CD14-positive monocyte (primary cell): ENCODE results near the gene KRTCAP3. TPM values are rescaled to one million over a fixed set of nuclear protein-coding genes. Genes with fewer than 3 reads are reported as not detected.

ENCODE experiments used
- DNase-seq, 3 donors: peaks; one replicate each; pipeline ENCODE4 v3.0.0-alpha.2; 2011 to 2022
- H2AFZ ChIP-seq: 2 replicates; pipeline ENCODE4 v1.6.0; 2012; ENCODE audit warnings: mild to moderate bottlenecking, low read depth, low read length, inconsistent platforms; ENCODE audit not compliant: insufficient read depth, poor library complexity, severe bottlenecking
- H3K27ac ChIP-seq, 2 donors: 1 replicate in 1 of 2; 2 replicates in 1 of 2; pipeline ENCODE4 v1.5.1; 2012 to 2013; ENCODE audit warnings: low read length in 2 of 2, control low read depth in 1 of 2, inconsistent platforms in 1 of 2, low read depth in 1 of 2, mild to moderate bottlenecking in 1 of 2
- H3K27me3 ChIP-seq, 2 donors: one replicate each; pipeline versions ENCODE4 v1.6.0 to v1.6.1; 2011 to 2013; ENCODE audit warnings: low read length in 2 of 2; ENCODE audit not compliant: control insufficient read depth in 2 of 2, insufficient read depth in 2 of 2
- H3K36me3 ChIP-seq, 2 donors: replicated peaks in 1 of 2; 1 replicate in 1 of 2; 2 replicates in 1 of 2; pipeline versions ENCODE4 v1.5.1 to v1.6.1; 2012 to 2013; ENCODE audit warnings: low read length in 2 of 2, control low read depth in 1 of 2, inconsistent platforms in 1 of 2, mild to moderate bottlenecking in 1 of 2; ENCODE audit not compliant: insufficient read depth in 2 of 2, control insufficient read depth in 1 of 2
- H3K4me1 ChIP-seq, 2 donors: 1 replicate in 1 of 2; 2 replicates in 1 of 2; pipeline versions ENCODE4 v1.5.1 to v1.6.1; 2012 to 2013; ENCODE audit warnings: low read length in 2 of 2, control low read depth in 1 of 2, inconsistent platforms in 1 of 2, mild to moderate bottlenecking in 1 of 2, moderate library complexity in 1 of 2; ENCODE audit not compliant: insufficient read depth in 2 of 2, control insufficient read depth in 1 of 2
- H3K4me2 ChIP-seq: replicated peaks from 2 replicates; pipeline ENCODE3; 2012; ENCODE audit warnings: low read length, moderate library complexity, mild to moderate bottlenecking; ENCODE audit not compliant: poor library complexity, severe bottlenecking; ENCODE audit errors: extremely low read depth
- H3K4me3 ChIP-seq, 3 experiments: fragments of 200-600 bp in 1 of 3; sonication (generic) in 1 of 3; replicated peaks in 1 of 3; 1 replicate in 2 of 3; 2 replicates in 1 of 3; pipeline ENCODE4 v1.5.1; 2011 to 2013; ENCODE audit warnings: low read length in 3 of 3, mild to moderate bottlenecking in 3 of 3, control low read depth in 2 of 3, low read depth in 2 of 3, inconsistent platforms in 1 of 3, moderate library complexity in 1 of 3
- H3K79me2 ChIP-seq: 2 replicates; pipeline ENCODE4 v1.6.0; 2012; ENCODE audit warnings: mild to moderate bottlenecking, control low read depth, inconsistent platforms, low read length, moderate library complexity; ENCODE audit not compliant: insufficient read depth
- H3K9ac ChIP-seq: 2 replicates; pipeline ENCODE4 v1.6.0; 2017; ENCODE audit warnings: low read length, mild to moderate bottlenecking; ENCODE audit not compliant: insufficient read depth, poor library complexity, severe bottlenecking
- H3K9me3 ChIP-seq, 2 donors: replicated peaks in 1 of 2; 1 replicate in 1 of 2; 2 replicates in 1 of 2; pipeline versions ENCODE4 v1.5.1 to v1.6.1; 2012 to 2013; ENCODE audit warnings: low read length in 2 of 2, control low read depth in 1 of 2; ENCODE audit not compliant: control insufficient read depth in 1 of 2, insufficient read depth in 1 of 2
- H4K20me1 ChIP-seq: 2 replicates; pipeline ENCODE4 v1.6.0; 2012; ENCODE audit warnings: mild to moderate bottlenecking, low read length, control low read depth, moderate library complexity; ENCODE audit not compliant: insufficient read depth
- H3K27ac Mint-ChIP-seq, 7 donors: one replicate each; pipeline ENCODE4 v1.8.0; 2020; ENCODE audit warnings: mild to moderate bottlenecking in 7 of 7, mixed read lengths in 7 of 7, moderate library complexity in 6 of 7, inconsistent platforms in 2 of 7
- H3K27me3 Mint-ChIP-seq, 3 donors: one replicate each; pipeline ENCODE4 v1.8.0; 2021 to 2022; ENCODE audit warnings: low read depth in 3 of 3, mild to moderate bottlenecking in 3 of 3, mixed read lengths in 3 of 3, moderate library complexity in 3 of 3, inconsistent platforms in 1 of 3
- H3K36me3 Mint-ChIP-seq, 2 donors: one replicate each; pipeline ENCODE4 v1.8.0; 2020; ENCODE audit warnings: mixed read lengths in 2 of 2, inconsistent platforms in 1 of 2, mild to moderate bottlenecking in 1 of 2
- H3K4me1 Mint-ChIP-seq: one replicate; pipeline ENCODE4 v1.8.0; 2020; ENCODE audit warnings: mild to moderate bottlenecking, mixed read lengths
- H3K4me3 Mint-ChIP-seq, 2 donors: one replicate each; pipeline ENCODE4 v1.8.0; 2020; ENCODE audit warnings: mild to moderate bottlenecking in 2 of 2, mixed read lengths in 2 of 2, moderate library complexity in 1 of 2
- H3K9me3 Mint-ChIP-seq, 7 donors: one replicate each; pipeline ENCODE4 v1.8.0; 2020 to 2022; ENCODE audit warnings: mixed read lengths in 7 of 7, mild to moderate bottlenecking in 6 of 7, moderate library complexity in 6 of 7, inconsistent platforms in 2 of 7
- WGBS: methylation state at CpG from one replicate; pipeline ENCODE4 v1.1.5; 2013; ENCODE audit warnings: missing lambda C conversion rate; ENCODE audit not compliant: insufficient coverage; 5-methylcytosine and 5-hydroxymethylcytosine counted together
- intact Hi-C, 2 donors: fragments of 100-400 bp; cut with micrococcal nuclease; formaldehyde crosslinking; loops; one replicate each; pipeline versions ENCODE4 v1.15.0 to v1.15.1; 2023
- polyA plus RNA-seq, 3 donors: library from polyadenylated mRNA; depleted of rRNA in 1 of 3; unstranded in 2 of 3; stranded (reverse) in 1 of 3; fragments of 300-500 nt in 2 of 3; fragments of >200 nt in 1 of 3; fragmentation: Illumina TruSeq in 2 of 3; gene quantifications; 1 replicate in 2 of 3; 2 replicates in 1 of 3; pipeline ENCODE4 v1.2.3, GENCODE V29; 2012 to 2021
- TF ChIP-seq, protein P1 (sequence below): fragments of 200-600 bp; IDR thresholded peaks from one replicate; pipeline ENCODE4 v1.8.0; 2022; ENCODE audit warnings: antibody characterized with exemption, mild to moderate bottlenecking

KRTCAP3 gene
- polyA plus RNA-seq, 3 donors: 2.5 TPM; not detected in 2

DNA sequence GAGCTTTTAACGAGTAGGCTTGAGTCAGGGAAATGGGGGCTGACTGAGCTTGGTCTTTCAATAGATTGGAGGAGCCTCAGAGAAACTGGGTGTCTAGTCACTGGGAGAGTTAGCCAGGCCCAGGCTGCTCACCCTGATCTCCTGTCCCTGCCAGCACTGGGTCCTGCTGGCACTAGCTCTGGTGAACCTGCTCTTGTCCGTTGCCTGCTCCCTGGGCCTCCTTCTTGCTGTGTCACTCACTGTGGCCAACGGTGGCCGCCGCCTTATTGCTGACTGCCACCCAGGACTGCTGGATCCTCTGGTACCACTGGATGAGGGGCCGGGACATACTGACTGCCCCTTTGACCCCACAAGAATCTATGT, 720 bp downstream of the KRTCAP3 start:
- peak overlapping the region; percentile 14 to 76 (median 51) for H3K27ac Mint-ChIP-seq
- WGBS: 83% methylated on average over 6 of the region's 6 CpGs
- Histone ChIP-seq H3K27ac (peak overlapping the region in 1 of 2 donors; percentile 36), H2AFZ (no peak overlapping the region), H3K4me3 (no peak overlapping the region), H3K4me1 (no peaks in the 10 kb centered on the region), H3K4me2 (no peak overlapping the region), H4K20me1 (peaks cover 4% of the 10 kb centered on the region), H3K9me3 (no peaks in the 10 kb centered on the region), H3K79me2 (no peaks in the 10 kb centered on the region), H3K36me3 (peaks cover 42 to 63% of the 10 kb centered on the region in 2 donors), H3K9ac (no peak overlapping the region), H3K27me3 (no peaks in the 10 kb centered on the region)
- H3K27me3 Mint-ChIP-seq: peaks cover 0 to 3% (median 0%) of the 10 kb centered on the region in 3 donors
- H3K9me3 Mint-ChIP-seq: peaks cover 0 to 2% (median 0%) of the 10 kb centered on the region in 7 donors
- intact Hi-C loops: no loop called here
- H3K4me3 Mint-ChIP-seq: no peak overlapping the region
- peaks cover 4% of the 10 kb centered on the region for H3K4me1 Mint-ChIP-seq
- peaks cover 60 to 79% of the 10 kb centered on the region in 2 donors for H3K36me3 Mint-ChIP-seq
- TF ChIP-seq, protein P1, sequence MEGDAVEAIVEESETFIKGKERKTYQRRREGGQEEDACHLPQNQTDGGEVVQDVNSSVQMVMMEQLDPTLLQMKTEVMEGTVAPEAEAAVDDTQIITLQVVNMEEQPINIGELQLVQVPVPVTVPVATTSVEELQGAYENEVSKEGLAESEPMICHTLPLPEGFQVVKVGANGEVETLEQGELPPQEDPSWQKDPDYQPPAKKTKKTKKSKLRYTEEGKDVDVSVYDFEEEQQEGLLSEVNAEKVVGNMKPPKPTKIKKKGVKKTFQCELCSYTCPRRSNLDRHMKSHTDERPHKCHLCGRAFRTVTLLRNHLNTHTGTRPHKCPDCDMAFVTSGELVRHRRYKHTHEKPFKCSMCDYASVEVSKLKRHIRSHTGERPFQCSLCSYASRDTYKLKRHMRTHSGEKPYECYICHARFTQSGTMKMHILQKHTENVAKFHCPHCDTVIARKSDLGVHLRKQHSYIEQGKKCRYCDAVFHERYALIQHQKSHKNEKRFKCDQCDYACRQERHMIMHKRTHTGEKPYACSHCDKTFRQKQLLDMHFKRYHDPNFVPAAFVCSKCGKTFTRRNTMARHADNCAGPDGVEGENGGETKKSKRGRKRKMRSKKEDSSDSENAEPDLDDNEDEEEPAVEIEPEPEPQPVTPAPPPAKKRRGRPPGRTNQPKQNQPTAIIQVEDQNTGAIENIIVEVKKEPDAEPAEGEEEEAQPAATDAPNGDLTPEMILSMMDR: no peak
- DNase-seq: no peak

DNA sequence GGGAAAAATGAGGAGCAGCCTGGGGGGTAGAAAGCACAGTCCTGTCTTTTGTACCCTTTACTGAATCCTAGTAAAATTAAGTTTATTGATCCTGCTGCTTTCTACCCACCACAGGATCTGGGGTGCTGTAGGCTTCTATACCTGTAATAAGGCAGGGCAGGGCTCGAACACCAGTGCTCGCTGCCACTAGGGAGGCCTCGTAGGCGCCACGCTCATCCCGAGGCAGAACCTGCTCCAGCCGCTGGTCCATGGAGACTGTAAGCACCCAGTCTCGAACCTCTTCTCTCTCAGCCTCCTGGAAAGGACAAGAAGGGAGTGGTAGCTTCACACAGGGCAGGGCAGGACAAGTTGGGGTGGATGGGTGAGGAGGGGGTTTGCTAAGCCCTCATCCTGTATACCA, 3.0 kb downstream of the KRTCAP3 start:
- no peak overlapping the region for H3K4me3 ChIP-seq
- DNase-seq: no peak
- H3K4me2 ChIP-seq: no peak overlapping the region
- no peaks in the 10 kb centered on the region for H3K9me3 ChIP-seq
- H3K9ac ChIP-seq: no peak overlapping the region
- H3K36me3 ChIP-seq: peaks cover 29 to 52% of the 10 kb centered on the region in 2 donors
- no peaks in the 10 kb centered on the region for H3K79me2 ChIP-seq
- Mint-ChIP-seq H3K27me3 (peaks cover 0 to 3% (median 0%) of the 10 kb centered on the region in 3 donors), H3K36me3 (peaks cover 58 to 70% of the 10 kb centered on the region in 2 donors), H3K4me3 (no peak overlapping the region), H3K27ac (peak overlapping the region in 1 of 7 donors; percentile 46), H3K4me1 (peaks cover 4% of the 10 kb centered on the region), H3K9me3 (peaks cover 0 to 1% (median 0%) of the 10 kb centered on the region in 7 donors)
- H3K27ac ChIP-seq: no peak overlapping the region
- H4K20me1 ChIP-seq: peaks cover 4% of the 10 kb centered on the region
- no peaks in the 10 kb centered on the region for H3K4me1 ChIP-seq
- TF ChIP-seq, protein P1: no peak
- intact Hi-C loops: no loop called here
- H3K27me3 ChIP-seq: no peaks in the 10 kb centered on the region
- H2AFZ ChIP-seq: no peak overlapping the region
- WGBS: 94% methylated on average over 7 of the region's 8 CpGs
